ENCODE measurements around the gene MYO5A.
"Not testable (repeated sequence)": the region's sequence is repeated elsewhere in the genome, so short reads cannot be mapped to it uniquely, and the experiment has no call there.

MYO5A gene

DNA sequence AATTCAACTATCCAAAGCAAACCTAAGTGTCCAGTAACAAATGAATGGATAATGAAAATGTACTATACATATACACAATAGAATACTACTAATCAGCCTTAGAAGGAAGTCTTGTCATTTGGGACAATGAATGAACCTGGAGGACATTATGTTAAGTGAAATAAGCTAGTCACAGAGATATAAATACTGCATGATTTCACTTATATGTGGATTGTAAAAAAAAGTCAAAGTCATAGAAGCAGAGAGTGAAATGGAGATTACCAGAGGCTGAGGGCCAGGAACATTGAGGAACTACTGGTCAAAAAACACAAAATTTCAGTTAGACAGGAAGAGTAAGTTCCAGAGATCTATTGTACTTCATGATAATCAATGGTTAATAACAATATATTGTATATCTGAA is 33.6 kb downstream of the MYO5A start:
- TF ChIP-seq, protein P1, sequence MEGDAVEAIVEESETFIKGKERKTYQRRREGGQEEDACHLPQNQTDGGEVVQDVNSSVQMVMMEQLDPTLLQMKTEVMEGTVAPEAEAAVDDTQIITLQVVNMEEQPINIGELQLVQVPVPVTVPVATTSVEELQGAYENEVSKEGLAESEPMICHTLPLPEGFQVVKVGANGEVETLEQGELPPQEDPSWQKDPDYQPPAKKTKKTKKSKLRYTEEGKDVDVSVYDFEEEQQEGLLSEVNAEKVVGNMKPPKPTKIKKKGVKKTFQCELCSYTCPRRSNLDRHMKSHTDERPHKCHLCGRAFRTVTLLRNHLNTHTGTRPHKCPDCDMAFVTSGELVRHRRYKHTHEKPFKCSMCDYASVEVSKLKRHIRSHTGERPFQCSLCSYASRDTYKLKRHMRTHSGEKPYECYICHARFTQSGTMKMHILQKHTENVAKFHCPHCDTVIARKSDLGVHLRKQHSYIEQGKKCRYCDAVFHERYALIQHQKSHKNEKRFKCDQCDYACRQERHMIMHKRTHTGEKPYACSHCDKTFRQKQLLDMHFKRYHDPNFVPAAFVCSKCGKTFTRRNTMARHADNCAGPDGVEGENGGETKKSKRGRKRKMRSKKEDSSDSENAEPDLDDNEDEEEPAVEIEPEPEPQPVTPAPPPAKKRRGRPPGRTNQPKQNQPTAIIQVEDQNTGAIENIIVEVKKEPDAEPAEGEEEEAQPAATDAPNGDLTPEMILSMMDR (IDR thresholded peaks at IDR 0.05; ENCODE audit: extremely low read depth, insufficient read depth, missing control alignments), result no peak
- in situ Hi-C loops (cut with MboI; ENCODE audit: low pct_unique_long_range_greater_than_20kb, low sequenced_read_pairs, unreplicated experiment), result no loop called here
- no peak for DNase-seq (ENCODE audit: low spot score)

DNA sequence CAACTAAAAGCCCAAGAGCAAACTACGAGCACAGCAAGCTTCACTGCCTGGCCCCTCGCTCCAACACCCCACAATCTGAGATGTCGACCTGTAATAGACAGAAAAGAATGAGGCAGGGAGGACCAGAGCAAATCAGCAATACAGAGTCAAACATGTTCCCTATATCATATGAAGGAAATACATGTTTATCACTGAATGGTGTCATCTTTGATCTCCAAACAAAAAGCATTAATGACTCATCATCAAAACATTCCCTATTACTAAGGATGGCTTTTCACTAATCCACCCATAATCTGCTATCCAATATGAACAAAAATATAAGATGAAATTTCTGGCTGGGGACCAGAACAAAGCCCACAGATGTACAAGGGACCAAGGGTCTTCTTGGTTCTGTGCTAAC is 34.7 kb downstream of the MYO5A start:
- DNase-seq (ENCODE audit: low spot score), result no peak
- TF ChIP-seq, protein P1 (IDR thresholded peaks at IDR 0.05; ENCODE audit: extremely low read depth, insufficient read depth, missing control alignments), result no peak
- in situ Hi-C loops (cut with MboI; ENCODE audit: low pct_unique_long_range_greater_than_20kb, low sequenced_read_pairs, unreplicated experiment), result no loop called here

DNA sequence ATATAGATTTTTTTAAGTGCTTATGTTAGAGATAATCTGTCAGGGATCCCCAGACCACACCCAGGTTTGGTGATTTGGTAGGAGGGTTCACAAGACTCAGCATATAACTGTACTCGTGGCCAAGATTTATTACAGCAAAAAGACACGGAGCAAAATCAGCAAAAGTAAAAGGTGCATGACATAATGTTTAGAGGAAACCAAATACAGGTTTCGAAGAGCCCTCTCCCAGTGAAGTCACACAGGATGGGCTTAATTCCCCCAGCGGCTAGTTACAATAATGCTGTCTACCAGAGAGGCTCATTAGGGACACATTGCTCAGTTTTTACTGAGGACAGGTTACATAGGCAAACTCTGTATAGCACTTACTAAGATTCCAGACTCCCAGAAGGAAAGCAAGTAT is 36.5 kb downstream of the MYO5A start:
- TF ChIP-seq, protein P1 (IDR thresholded peaks at IDR 0.05; ENCODE audit: extremely low read depth, insufficient read depth, missing control alignments), result no peak
- in situ Hi-C loops (cut with MboI; ENCODE audit: low pct_unique_long_range_greater_than_20kb, low sequenced_read_pairs, unreplicated experiment), result no loop called here

DNA sequence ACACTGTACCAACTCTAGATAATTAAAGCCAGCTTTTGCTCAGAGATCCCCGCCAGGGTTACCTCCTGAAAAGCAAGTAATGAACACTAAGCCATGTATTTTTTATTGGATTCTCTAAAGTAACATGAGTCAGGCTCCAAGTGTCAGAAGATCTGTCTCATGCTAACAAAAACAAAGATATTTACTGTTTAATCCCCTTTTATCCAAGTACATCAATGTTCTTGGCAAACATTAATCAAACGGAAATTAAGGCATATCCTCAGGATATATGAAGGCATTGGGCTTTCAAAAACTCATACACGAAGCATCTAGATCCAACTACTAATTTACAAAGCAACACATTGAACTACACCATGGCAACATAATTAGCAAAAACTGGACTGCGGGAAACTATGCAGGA is 37.2 kb downstream of the MYO5A start:
- DNase-seq (ENCODE audit: low spot score), result no peak
- in situ Hi-C loops (cut with MboI; ENCODE audit: low pct_unique_long_range_greater_than_20kb, low sequenced_read_pairs, unreplicated experiment), result no loop called here
- TF ChIP-seq, protein P1 (IDR thresholded peaks at IDR 0.05; ENCODE audit: extremely low read depth, insufficient read depth, missing control alignments), result no peak

More for the DNA sequence above, 36.5 kb downstream of the MYO5A start:
- no peak for DNase-seq (ENCODE audit: low spot score)

DNA sequence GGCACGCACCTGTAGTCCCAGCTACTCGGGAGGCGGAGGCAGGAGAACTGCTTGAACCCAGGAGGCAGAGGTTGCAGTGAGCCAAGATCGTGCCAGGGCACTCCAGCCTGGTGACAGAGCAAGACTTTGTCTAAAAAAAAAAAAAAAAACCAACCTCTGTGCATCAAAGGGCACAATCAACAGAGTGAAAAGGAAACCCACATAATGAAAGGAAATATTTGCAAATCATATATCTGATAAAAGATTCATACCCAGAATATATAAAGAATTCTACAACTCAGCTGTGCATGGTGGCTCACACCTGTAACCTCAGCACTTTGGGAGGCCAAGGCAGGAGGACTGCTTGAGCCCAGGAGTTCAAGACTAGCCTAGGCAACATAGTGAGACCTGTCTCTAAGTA is 39.2 kb downstream of the MYO5A start:
- DNase-seq (ENCODE audit: low spot score); in situ Hi-C loops (cut with MboI; ENCODE audit: low pct_unique_long_range_greater_than_20kb, low sequenced_read_pairs, unreplicated experiment): not testable (repeated sequence)

DNA sequence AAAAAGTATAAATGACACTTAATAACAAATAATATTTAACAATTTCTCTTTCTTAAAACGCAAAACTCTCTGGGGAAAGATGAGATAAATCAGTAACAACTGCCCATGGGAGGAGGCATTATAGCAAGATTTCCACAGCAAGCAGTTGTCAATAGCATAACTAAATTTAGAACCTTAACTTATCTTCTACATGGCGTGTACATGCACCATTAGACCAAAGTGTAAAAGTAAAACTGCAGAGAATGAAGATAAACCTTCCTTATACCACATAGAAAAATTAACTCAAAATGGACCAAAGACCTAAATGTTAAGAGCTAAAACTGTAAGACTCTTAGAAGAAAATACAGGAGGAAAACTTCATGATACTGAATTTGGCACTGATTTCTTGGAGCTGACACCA is 39.9 kb downstream of the MYO5A start:
- in situ Hi-C loops (cut with MboI; ENCODE audit: low pct_unique_long_range_greater_than_20kb, low sequenced_read_pairs, unreplicated experiment), result no loop called here
- TF ChIP-seq, protein P1 (IDR thresholded peaks at IDR 0.05; ENCODE audit: extremely low read depth, insufficient read depth, missing control alignments), result no peak
- no peak for DNase-seq (ENCODE audit: low spot score)

DNA sequence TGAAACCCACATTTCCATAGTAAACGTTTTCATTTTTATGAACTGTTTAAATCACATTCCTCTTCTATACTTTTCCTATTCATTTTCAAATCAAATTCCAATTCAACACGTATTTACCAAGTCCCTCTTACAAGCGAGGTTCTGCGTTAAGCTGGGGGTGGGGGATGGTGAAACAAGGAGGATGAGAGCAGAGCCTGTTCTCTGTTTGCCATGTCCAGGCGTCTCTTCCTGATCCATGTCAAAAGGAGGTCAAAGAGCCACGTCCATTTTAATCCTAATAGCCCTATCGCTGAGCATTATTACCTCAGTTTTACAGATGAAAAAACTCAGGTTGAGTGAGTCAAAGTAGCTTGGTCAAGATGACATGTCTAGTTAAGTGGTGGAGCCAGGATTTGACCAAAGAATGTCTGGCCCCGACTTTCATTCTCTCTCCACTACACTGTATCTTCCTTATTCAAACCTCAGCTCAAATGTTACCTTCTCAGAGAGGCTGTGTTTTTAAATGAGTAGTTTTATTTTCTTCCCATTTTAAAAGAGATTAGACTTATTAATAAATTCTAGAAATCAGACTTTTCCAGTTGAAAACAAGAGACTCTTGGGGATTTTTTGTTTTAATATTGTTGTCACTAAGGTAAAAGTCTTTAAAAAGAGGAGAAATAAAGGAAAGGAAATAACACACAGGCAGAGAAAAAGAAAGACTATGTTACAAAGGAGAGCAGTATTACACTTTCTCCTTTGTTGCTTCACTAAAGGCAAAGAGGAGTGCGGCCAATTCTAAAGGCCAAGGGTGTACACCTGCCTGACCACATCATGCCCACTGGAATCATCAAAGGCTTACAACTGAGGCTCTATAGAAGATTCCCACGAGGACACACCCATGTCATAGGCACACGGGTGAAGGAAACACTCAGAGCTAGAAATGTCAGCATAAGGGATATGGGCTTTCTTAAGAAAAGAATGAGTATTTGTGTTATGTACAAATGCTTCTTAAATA is 42.4 kb downstream of the MYO5A start:
- DNase-seq (ENCODE audit: low spot score), result no peak

More for the DNA sequence above, 42.4 kb downstream of the MYO5A start:
- TF ChIP-seq, protein P1 (IDR thresholded peaks at IDR 0.05; ENCODE audit: extremely low read depth, insufficient read depth, missing control alignments), result no peak
- in situ Hi-C loops (cut with MboI; ENCODE audit: low pct_unique_long_range_greater_than_20kb, low sequenced_read_pairs, unreplicated experiment), result no loop called here

All from GM13977 (cell line).